Measurements from ENCODE around the gene FBXL3. TPM values are rescaled to one million over a fixed set of nuclear protein-coding genes. Genes with fewer than 3 reads are reported as not detected.

FBXL3 gene
- total RNA-seq, 1 experiment from 2014 or later = 22.0 TPM

DNA sequence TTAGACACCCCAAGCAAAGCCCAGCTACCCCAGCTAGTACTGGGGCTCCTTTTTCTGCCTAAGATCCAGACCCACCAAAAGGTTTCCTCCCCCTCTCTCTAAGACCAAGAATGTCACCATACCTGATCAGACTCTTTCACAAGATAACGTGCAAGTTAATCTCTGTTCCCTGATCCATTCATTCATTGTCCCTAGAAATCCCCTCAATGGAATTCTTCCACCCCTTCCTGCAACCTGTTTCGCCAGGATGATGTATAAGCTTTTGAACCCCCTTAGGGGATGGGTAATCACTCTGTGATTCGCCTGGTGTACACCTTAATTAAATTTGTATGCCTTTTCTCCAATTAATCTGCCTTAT is 52.4 kb downstream of the FBXL3 start:
- no peak for TF ChIP-seq EZH2 (IDR thresholded peaks at IDR 0.05; ENCODE audit: low read depth)
- TF ChIP-seq CTCF (conservative IDR thresholded peaks at IDR 0.05) = no peak
- peaks cover 16% of the 10 kb centered on the region; the same call in 1 of the 2 replicates for H3F3A ChIP-seq (ENCODE audit: insufficient read depth, low read depth)
- H3K27ac ChIP-seq = no peak overlapping the region
- H3K79me2 ChIP-seq (ENCODE audit: low read depth) = no peaks in the 10 kb centered on the region
- H3K4me2 ChIP-seq = no peak overlapping the region
- H3K4me3 ChIP-seq = no peak overlapping the region
- ChIA-PET POLR2A (ENCODE audit: unreplicated experiment) (no interaction called here), CTCF (interaction anchor here (0.7 kb wide), 1 partner anchor 775 kb away, joined by 3 read pairs; no protein-coding TSS in a partner anchor)
- H4K20me1 ChIP-seq (ENCODE audit: insufficient read depth) = no peaks in the 10 kb centered on the region
- no peak overlapping the region for H2AFZ ChIP-seq
- no TSS peak for BruUV-seq (replicated peaks)
- no peaks in the 10 kb centered on the region for H3K9me2 ChIP-seq (ENCODE audit: insufficient read depth)
- no peaks in the 10 kb centered on the region for H3K9me3 ChIP-seq (ENCODE audit: insufficient read depth, low read depth)
- H3K36me3 ChIP-seq (ENCODE audit: low read depth) = no peaks in the 10 kb centered on the region
- no peaks in the 10 kb centered on the region for H3K27me3 ChIP-seq (ENCODE audit: insufficient read depth, low read depth)
- DNase-seq = no peak
- intact Hi-C loops (cut with micrococcal nuclease; ENCODE audit: unreplicated experiment) = loop anchor here (10.0 kb wide), 1 partner anchor 70 kb away; no protein-coding TSS in a partner anchor
- peaks cover 14% of the 10 kb centered on the region for H3K4me1 ChIP-seq (replicated peaks; ENCODE audit: insufficient read depth)

- Histone ChIP-seq H3K79me2 (ENCODE audit: low read depth) (no peaks in the 10 kb centered on the region), H3K27me3 (ENCODE audit: insufficient read depth, low read depth) (no peaks in the 10 kb centered on the region), H3K4me2 (no peak overlapping the region), H3K27ac (no peak overlapping the region), H3K9me2 (ENCODE audit: insufficient read depth) (no peaks in the 10 kb centered on the region), H3K9me3 (ENCODE audit: insufficient read depth, low read depth) (no peaks in the 10 kb centered on the region), H3K4me1 (replicated peaks; ENCODE audit: insufficient read depth) (peaks cover 14% of the 10 kb centered on the region), H3K4me3 (no peak overlapping the region), H2AFZ (no peak overlapping the region), H3F3A (ENCODE audit: insufficient read depth, low read depth) (peaks cover 16% of the 10 kb centered on the region; the same call in 1 of the 2 replicates), H4K20me1 (ENCODE audit: insufficient read depth) (no peaks in the 10 kb centered on the region), H3K36me3 (ENCODE audit: low read depth) (no peaks in the 10 kb centered on the region)
- ChIA-PET CTCF (no interaction called here), POLR2A (ENCODE audit: unreplicated experiment) (no interaction called here)
- no peak for TF ChIP-seq CTCF (conservative IDR thresholded peaks at IDR 0.05)
- TF ChIP-seq EZH2 (IDR thresholded peaks at IDR 0.05; ENCODE audit: low read depth) = no peak
- no peak for DNase-seq
- BruUV-seq (replicated peaks) = no TSS peak
- intact Hi-C loops (cut with micrococcal nuclease; ENCODE audit: unreplicated experiment) = loop anchor here (10.0 kb wide), 1 partner anchor 69 kb away; no protein-coding TSS in a partner anchor
Measured at GRCh38 chr13:76973920-76974617, 52.9 kb downstream of the FBXL3 start.

- Histone ChIP-seq H3F3A (ENCODE audit: insufficient read depth, low read depth) (peaks cover 15% of the 10 kb centered on the region; the same call in 1 of the 2 replicates), H3K4me3 (no peak overlapping the region), H3K36me3 (ENCODE audit: low read depth) (no peaks in the 10 kb centered on the region), H3K9me2 (ENCODE audit: insufficient read depth) (no peaks in the 10 kb centered on the region), H3K9me3 (ENCODE audit: insufficient read depth, low read depth) (no peaks in the 10 kb centered on the region), H3K27ac (no peak overlapping the region), H3K27me3 (ENCODE audit: insufficient read depth, low read depth) (no peaks in the 10 kb centered on the region), H3K4me1 (replicated peaks; ENCODE audit: insufficient read depth) (peaks cover 19% of the 10 kb centered on the region), H2AFZ (no peak overlapping the region), H3K4me2 (no peak overlapping the region), H3K79me2 (ENCODE audit: low read depth) (no peaks in the 10 kb centered on the region), H4K20me1 (ENCODE audit: insufficient read depth) (no peaks in the 10 kb centered on the region)
- no TSS peak for BruUV-seq (replicated peaks)
- DNase-seq = no peak
- intact Hi-C loops (cut with micrococcal nuclease; ENCODE audit: unreplicated experiment) = loop anchor here (10.0 kb wide), 1 partner anchor 67 kb away; no protein-coding TSS in a partner anchor
- POLR2A ChIA-PET (ENCODE audit: unreplicated experiment) = no interaction called here
- no peak for TF ChIP-seq CTCF (conservative IDR thresholded peaks at IDR 0.05)
- no peak for TF ChIP-seq EZH2 (IDR thresholded peaks at IDR 0.05; ENCODE audit: low read depth)
- CTCF ChIA-PET = no interaction called here
Measured at GRCh38 chr13:76971851-76972829, 54.8 kb downstream of the FBXL3 start.
